Coronary artery (tissue), 2 donors: Measurements from ENCODE around the gene FAM120A.
A peak's percentile ranks its signal among the peaks of the same experiment; 100 is the strongest.

Experiments used
- DNase-seq: peaks from one replicate; pipeline ENCODE4 v3.0.0-alpha.2; 2017; ENCODE audit warnings: low spot score
- H3K27ac ChIP-seq, 2 donors: fragments of 200-600 bp; sonication (generic); one replicate each; pipeline ENCODE4 v1.5.1; 2016 to 2019
- H3K4me3 ChIP-seq: fragments of 200-600 bp; sonication (generic); 2 replicates; pipeline ENCODE4 v1.5.1; 2016; ENCODE audit warnings: mild to moderate bottlenecking, moderate library complexity
- CTCF ChIP-seq: fragments of 200-600 bp; sonication (generic); IDR thresholded peaks from one replicate; pipeline ENCODE4 v1.5.1; 2019; ENCODE audit warnings: antibody characterized with exemption

The FAM120A gene

DNA sequence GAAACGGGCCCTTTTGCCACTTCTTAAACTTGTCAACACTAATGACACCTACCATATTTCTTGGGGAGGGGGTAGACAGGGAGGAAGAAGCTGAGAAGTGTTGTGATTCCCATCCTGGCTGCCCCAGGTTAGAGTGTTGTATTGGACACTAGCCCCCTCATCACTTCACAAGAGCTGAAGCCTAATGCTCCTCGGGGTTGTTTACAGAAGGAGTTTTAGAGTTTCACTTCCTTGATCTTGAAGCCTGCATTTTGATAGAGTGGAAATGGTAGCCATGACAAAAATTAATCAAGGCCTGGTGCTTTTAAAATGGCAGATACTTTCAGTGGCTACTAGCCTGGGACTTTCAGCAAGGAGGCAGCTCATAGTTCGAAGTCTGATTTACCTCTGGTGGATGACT is 12.9 kb downstream of the FAM120A start:
- Histone ChIP-seq H3K27ac (no peak overlapping the region), H3K4me3 (no peak overlapping the region)
- no peak for DNase-seq
- TF ChIP-seq CTCF = no peak

GRCh38 chr9:93464876-93465275 is 13.4 kb downstream of the FAM120A start:
- DNase-seq = no peak
- no peak overlapping the region for H3K4me3 ChIP-seq
- no peak for TF ChIP-seq CTCF
- no peak overlapping the region for H3K27ac ChIP-seq

DNA sequence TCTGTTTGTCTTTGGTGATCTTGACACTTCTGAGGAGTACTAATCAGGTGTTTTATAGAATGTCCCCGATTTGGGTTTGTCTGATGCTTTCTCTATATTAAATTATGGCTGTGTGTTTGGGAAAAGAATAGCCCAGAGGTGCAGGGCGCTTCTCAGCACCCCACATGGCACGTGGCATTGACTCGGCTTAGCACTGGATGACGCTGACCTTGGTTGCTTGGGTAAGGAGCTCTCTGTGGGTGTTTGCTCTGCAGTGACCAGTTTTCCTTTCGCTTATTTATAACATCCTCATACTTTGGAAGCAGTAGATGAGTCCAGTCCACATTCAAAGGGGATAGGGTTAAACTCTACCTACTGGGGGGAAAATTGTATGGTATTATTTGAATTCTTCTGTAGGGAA is 14.4 kb downstream of the FAM120A start:
- Histone ChIP-seq H3K27ac (no peak overlapping the region), H3K4me3 (no peak overlapping the region)
- no peak for TF ChIP-seq CTCF
- DNase-seq = no peak

GRCh38 chr9:93466416-93467061 is 15.1 kb downstream of the FAM120A start:
- Histone ChIP-seq H3K27ac (no peak overlapping the region), H3K4me3 (no peak overlapping the region)
- TF ChIP-seq CTCF = no peak
- DNase-seq = no peak

- no peak for DNase-seq
- no peak overlapping the region for H3K4me3 ChIP-seq
- H3K27ac ChIP-seq = no peak overlapping the region
- TF ChIP-seq CTCF = no peak
Measured at GRCh38 chr9:93467062-93467416, 15.6 kb downstream of the FAM120A start.

GRCh38 chr9:93467462-93467861 is 16.0 kb downstream of the FAM120A start:
- Histone ChIP-seq H3K4me3 (no peak overlapping the region), H3K27ac (no peak overlapping the region)
- TF ChIP-seq CTCF = no peak
- no peak for DNase-seq

GRCh38 chr9:93468763-93469456 is 17.4 kb downstream of the FAM120A start:
- H3K4me3 ChIP-seq = peak overlapping the region; percentile 21
- DNase-seq = no peak
- peak overlapping the region in 1 of 2 donors; percentile 39 for H3K27ac ChIP-seq
- no peak for TF ChIP-seq CTCF
